Epithelial cell of prostate (primary cell): ENCODE measurements around the gene TAF10.

Experiments
- DNase-seq: peaks from one replicate; pipeline ENCODE4 v3.0.0-alpha.2; 2011; ENCODE audit warnings: low read depth, low spot score
- H3K27ac ChIP-seq: fragments of 450-650 bp; 2 replicates; pipeline ENCODE4 v1.5.1; 2017; ENCODE audit warnings: mild to moderate bottlenecking

Gene TAF10

GRCh38 chr11:6565325-6565724, 46.7 kb downstream of the TAF10 start:
- no peak for DNase-seq
- H3K27ac ChIP-seq: no peak overlapping the region

DNA sequence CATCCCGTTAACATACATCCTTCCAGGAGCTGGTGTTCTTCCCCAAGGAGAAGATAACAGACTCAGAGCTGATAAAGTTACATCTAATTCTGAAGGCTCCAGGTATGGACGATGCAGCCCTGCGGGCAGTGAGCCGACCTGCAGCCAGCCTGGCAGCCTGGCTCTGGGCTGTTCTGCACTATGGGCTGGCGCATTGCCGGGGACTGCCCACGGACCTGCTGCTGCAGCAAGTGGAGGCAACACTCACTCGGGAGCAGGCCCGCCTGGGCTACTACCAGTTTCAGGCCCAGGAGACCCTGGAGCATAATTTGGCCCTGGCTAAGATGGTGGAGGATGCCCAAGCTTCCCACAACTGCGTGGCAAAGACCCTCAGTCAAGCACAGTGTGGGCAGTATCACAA, 48.3 kb downstream of the TAF10 start:
- no peak overlapping the region for H3K27ac ChIP-seq
- DNase-seq: no peak

- no peak for DNase-seq
- no peak overlapping the region for H3K27ac ChIP-seq
Measured at GRCh38 chr11:6563121-6563619, 48.8 kb downstream of the TAF10 start.

DNA sequence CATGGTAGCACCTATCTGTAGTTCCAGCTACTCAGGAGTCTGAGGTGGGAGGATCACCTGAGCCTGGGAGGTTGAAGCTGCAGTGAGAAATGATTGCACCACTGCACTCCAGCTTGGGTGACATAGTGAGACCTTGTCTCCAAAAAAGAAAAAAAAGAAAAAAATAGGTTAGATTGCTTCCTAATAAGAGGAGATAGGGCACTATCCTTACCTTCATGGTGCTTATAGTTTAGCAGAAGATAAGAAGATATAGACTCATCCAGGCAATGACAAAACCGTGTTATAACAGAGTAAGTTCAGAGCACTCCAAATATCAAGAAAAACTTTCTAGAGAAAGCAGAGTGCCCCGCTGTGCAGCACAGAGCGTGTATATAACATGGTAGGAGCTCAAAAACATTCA, 50.7 kb downstream of the TAF10 start:
- no peak overlapping the region for H3K27ac ChIP-seq
- no peak for DNase-seq
